Coronary artery (tissue), 2 donors: ENCODE data around the gene PARK7.

Experiments
- DNase-seq: peaks from one replicate; pipeline ENCODE4 v3.0.0-alpha.2; 2017; ENCODE audit warnings: low spot score
- H3K27ac ChIP-seq, 2 donors: fragments of 200-600 bp; sonication (generic); one replicate each; pipeline ENCODE4 v1.5.1; 2016 to 2019
- H3K4me3 ChIP-seq: fragments of 200-600 bp; sonication (generic); 2 replicates; pipeline ENCODE4 v1.5.1; 2016; ENCODE audit warnings: mild to moderate bottlenecking, moderate library complexity
- CTCF ChIP-seq: fragments of 200-600 bp; sonication (generic); IDR thresholded peaks from one replicate; pipeline ENCODE4 v1.5.1; 2019; ENCODE audit warnings: antibody characterized with exemption

The PARK7 gene

GRCh38 chr1:8014381-8014988 is 53.0 kb downstream of the PARK7 start:
- no peak for DNase-seq
- Histone ChIP-seq H3K27ac (peak overlapping the region; percentile 56 to 81), H3K4me3 (peak overlapping the region; percentile 55)
- no peak for TF ChIP-seq CTCF

GRCh38 chr1:8015036-8015808 is 53.7 kb downstream of the PARK7 start:
- H3K27ac ChIP-seq, result peak overlapping the region; percentile 56 to 81
- peak; percentile 18 for TF ChIP-seq CTCF
- H3K4me3 ChIP-seq, result peak overlapping the region; percentile 55
- DNase-seq, result no peak

- TF ChIP-seq CTCF, result no peak
- H3K4me3 ChIP-seq, result peak overlapping the region; percentile 55
- no peak for DNase-seq
- H3K27ac ChIP-seq, result peak overlapping the region; percentile 56 to 81
These were observed 54.3 kb downstream of the PARK7 start for GRCh38 chr1:8015809-8016165.

- Histone ChIP-seq H3K4me3 (peak overlapping the region; percentile 55), H3K27ac (peak overlapping the region; percentile 12 to 81)
- no peak for TF ChIP-seq CTCF
- no peak for DNase-seq
These were observed 54.8 kb downstream of the PARK7 start for GRCh38 chr1:8016210-8016894.

GRCh38 chr1:8016895-8017241 is 55.4 kb downstream of the PARK7 start:
- no peak overlapping the region for H3K4me3 ChIP-seq
- no peak for DNase-seq
- peak overlapping the region in 1 of 2 donors; percentile 12 for H3K27ac ChIP-seq
- TF ChIP-seq CTCF, result no peak

- H3K27ac ChIP-seq, result peak overlapping the region; percentile 18 to 57
- peak overlapping the region; percentile 30 for H3K4me3 ChIP-seq
- DNase-seq, result no peak
- no peak for TF ChIP-seq CTCF
These were observed 56.1 kb downstream of the PARK7 start for GRCh38 chr1:8017495-8018197.
